Neuronal stem cell (in vitro differentiated cells): ENCODE data around the gene C19orf67.
A peak's percentile ranks its signal among the peaks of the same experiment; 100 is the strongest.

Experiments used
- DNase-seq: peaks from one replicate; pipeline ENCODE4 v3.0.0-alpha.2; 2013; ENCODE audit warnings: low spot score
- H2AFZ ChIP-seq: one replicate; pipeline ENCODE4 v1.6.1; 2013; ENCODE audit warnings: mild to moderate bottlenecking, low read length, inconsistent platforms
- H2AK5ac ChIP-seq: 2 replicates; pipeline ENCODE4 v1.6.1; 2013; ENCODE audit warnings: low read depth, mild to moderate bottlenecking, inconsistent platforms, low read length, moderate library complexity, mixed read lengths
- H2BK120ac ChIP-seq: 2 replicates; pipeline ENCODE4 v1.6.1; 2013; ENCODE audit warnings: low read depth, mild to moderate bottlenecking, inconsistent platforms, low read length, moderate library complexity, mixed read lengths
- H2BK12ac ChIP-seq: one replicate; pipeline ENCODE4 v1.6.1; 2013; ENCODE audit warnings: low read length, inconsistent platforms
- H2BK15ac ChIP-seq: 2 replicates; pipeline ENCODE4 v1.6.1; 2013; ENCODE audit warnings: mild to moderate bottlenecking, low read length, inconsistent platforms, mixed read lengths
- H2BK5ac ChIP-seq: one replicate; pipeline ENCODE4 v1.6.1; 2013; ENCODE audit warnings: inconsistent platforms, mild to moderate bottlenecking, low read length, moderate library complexity
- H3K14ac ChIP-seq: one replicate; pipeline ENCODE4 v1.6.1; 2013; ENCODE audit warnings: low read length, inconsistent platforms
- H3K18ac ChIP-seq: 2 replicates; pipeline ENCODE4 v1.6.1; 2013; ENCODE audit warnings: low read length, inconsistent platforms
- H3K23ac ChIP-seq: 2 replicates; pipeline ENCODE4 v1.6.1; 2013; ENCODE audit warnings: low read depth, mild to moderate bottlenecking, mixed read lengths, low read length, inconsistent platforms; ENCODE audit not compliant: poor library complexity
- H3K27ac ChIP-seq: replicated peaks from 3 replicates; pipeline ENCODE4 v1.5.1; 2013; ENCODE audit warnings: low read length, inconsistent platforms
- H3K27me3 ChIP-seq, 3 experiments: 2 replicates each; pipeline ENCODE4 v1.6.1; 2013; ENCODE audit warnings: low read length in 3 of 3, mild to moderate bottlenecking in 2 of 3, inconsistent platforms in 1 of 3, low read depth in 1 of 3, mixed read lengths in 1 of 3, moderate library complexity in 1 of 3; ENCODE audit not compliant: control insufficient read depth in 3 of 3, insufficient read depth in 3 of 3
- H3K36me3 ChIP-seq, 2 donors: replicated peaks in 1 of 2; 2 replicates each; pipeline ENCODE4 v1.6.1; 2013; ENCODE audit warnings: low read length in 2 of 2; ENCODE audit not compliant: control insufficient read depth in 2 of 2, insufficient read depth in 2 of 2
- H3K4ac ChIP-seq: 2 replicates; pipeline ENCODE4 v1.6.1; 2013; ENCODE audit warnings: inconsistent platforms, mild to moderate bottlenecking, low read length, moderate library complexity
- H3K4me1 ChIP-seq, 2 donors: 1 replicate in 1 of 2; 2 replicates in 1 of 2; pipeline ENCODE4 v1.6.1; 2013; ENCODE audit warnings: low read length in 2 of 2, low read depth in 1 of 2; ENCODE audit not compliant: control insufficient read depth in 2 of 2, insufficient read depth in 1 of 2
- H3K4me2 ChIP-seq: one replicate; pipeline ENCODE4 v1.6.1; 2013; ENCODE audit warnings: mild to moderate bottlenecking, low read length, inconsistent platforms; ENCODE audit not compliant: insufficient read depth, poor library complexity, severe bottlenecking
- H3K4me3 ChIP-seq, 2 donors: 2 replicates each; pipeline ENCODE4 v1.5.1; 2013; ENCODE audit warnings: low read length in 2 of 2, mild to moderate bottlenecking in 2 of 2, inconsistent platforms in 1 of 2, moderate library complexity in 1 of 2
- H3K79me1 ChIP-seq: one replicate; pipeline ENCODE4 v1.6.1; 2013; ENCODE audit warnings: low read depth, mild to moderate bottlenecking, inconsistent platforms, low read length, moderate library complexity
- H3K9ac ChIP-seq: one replicate; pipeline ENCODE4 v1.6.1; 2013; ENCODE audit warnings: mild to moderate bottlenecking, low read depth, low read length, inconsistent platforms; ENCODE audit not compliant: poor library complexity
- H3K9me3 ChIP-seq, 2 donors: replicated peaks in 1 of 2; 2 replicates each; pipeline versions ENCODE3 to v1.6.1; 2013; ENCODE audit warnings: low read length in 2 of 2, mild to moderate bottlenecking in 2 of 2, inconsistent platforms in 1 of 2, low read depth in 1 of 2, mixed read lengths in 1 of 2, moderate library complexity in 1 of 2; ENCODE audit not compliant: control insufficient read depth in 2 of 2, insufficient read depth in 1 of 2
- H4K8ac ChIP-seq: one replicate; pipeline ENCODE4 v1.6.1; 2013; ENCODE audit warnings: low read depth, mild to moderate bottlenecking, inconsistent platforms, low read length, moderate library complexity
- H4K91ac ChIP-seq: one replicate; pipeline ENCODE4 v1.6.1; 2013; ENCODE audit warnings: low read length, low read depth, mild to moderate bottlenecking, inconsistent platforms; ENCODE audit not compliant: poor library complexity
- WGBS, 2 donors: extraction: QIAGEN DNeasy Blood & Tissue Kit; methylation state at CpG; one replicate each; pipeline ENCODE4 v1.1.7; 2013; ENCODE audit warnings: missing lambda C conversion rate in 2 of 2, mixed read lengths in 1 of 2; ENCODE audit not compliant: insufficient read length in 2 of 2, insufficient replicate concordance in 1 of 2; ENCODE audit errors: extremely low coverage in 2 of 2; 5-methylcytosine and 5-hydroxymethylcytosine counted together

C19orf67 gene

DNA sequence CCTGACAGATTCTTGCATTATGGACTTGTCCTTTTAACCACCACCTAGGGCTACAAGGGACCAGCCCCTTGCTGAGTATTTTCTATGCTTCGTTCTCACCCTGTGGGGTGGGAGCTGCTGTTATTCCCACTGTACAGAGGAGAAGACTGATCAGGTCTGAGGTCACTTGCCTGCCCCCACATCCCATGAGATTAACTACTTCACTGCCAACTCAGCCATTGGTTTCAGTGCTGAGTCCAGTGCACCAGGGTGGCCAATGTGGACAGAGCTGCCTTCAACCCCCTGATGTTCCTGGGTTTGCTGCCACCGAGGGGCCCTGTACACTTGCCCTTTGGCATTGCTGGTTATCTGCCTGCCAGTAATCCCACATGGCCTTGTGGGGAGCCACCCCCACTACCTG is 25.1 kb upstream of the C19orf67 start:
- no peak for DNase-seq
- Histone ChIP-seq H3K27ac (no peak overlapping the region), H3K18ac (no peak overlapping the region), H4K91ac (no peak overlapping the region), H3K27me3 (no peaks in the 10 kb centered on the region), H2BK15ac (no peak overlapping the region), H2BK5ac (no peak overlapping the region), H3K4me1 (peaks cover 0 to 16% of the 10 kb centered on the region in 2 donors), H3K4me3 (no peak overlapping the region), H3K9ac (no peak overlapping the region), H2AFZ (no peak overlapping the region), H4K8ac (no peak overlapping the region), H3K4ac (no peak overlapping the region), H3K14ac (no peak overlapping the region), H3K36me3 (peaks cover 3 to 15% of the 10 kb centered on the region in 2 donors), H2BK12ac (no peak overlapping the region), H3K9me3 (no peaks in the 10 kb centered on the region), H3K4me2 (no peak overlapping the region), H3K23ac (no peak overlapping the region), H2BK120ac (no peak overlapping the region), H2AK5ac (no peak overlapping the region), H3K79me1 (peaks cover 2% of the 10 kb centered on the region)
- no CpG with 5 or more reads among the region's 2 CpGs for WGBS, 2 donors

- no peak overlapping the region for H2BK12ac ChIP-seq
- no peak overlapping the region for H2BK15ac ChIP-seq
- WGBS, 2 donors = no CpG with 5 or more reads among the region's 23 CpGs
- H3K4me3 ChIP-seq = no peak overlapping the region
- H3K27ac ChIP-seq = no peak overlapping the region
- no peaks in the 10 kb centered on the region for H3K9me3 ChIP-seq
- peaks cover 6 to 35% of the 10 kb centered on the region in 2 donors for H3K36me3 ChIP-seq
- H3K4ac ChIP-seq = no peak overlapping the region
- no peak overlapping the region for H2AFZ ChIP-seq
- no peak overlapping the region for H3K23ac ChIP-seq
- no peak overlapping the region for H2BK5ac ChIP-seq
- no peak overlapping the region for H4K8ac ChIP-seq
- H4K91ac ChIP-seq = no peak overlapping the region
- no peak overlapping the region for H3K18ac ChIP-seq
- no peak overlapping the region for H3K4me2 ChIP-seq
- H2AK5ac ChIP-seq = no peak overlapping the region
- H2BK120ac ChIP-seq = no peak overlapping the region
- H3K27me3 ChIP-seq = no peaks in the 10 kb centered on the region
- H3K79me1 ChIP-seq = peaks cover 2% of the 10 kb centered on the region
- H3K4me1 ChIP-seq = peaks cover 0 to 7% of the 10 kb centered on the region in 2 donors
- H3K14ac ChIP-seq = no peak overlapping the region
- DNase-seq = no peak
- no peak overlapping the region for H3K9ac ChIP-seq
Observed at GRCh38 chr19:14107581-14108461, 22.2 kb upstream of the C19orf67 start.

DNA sequence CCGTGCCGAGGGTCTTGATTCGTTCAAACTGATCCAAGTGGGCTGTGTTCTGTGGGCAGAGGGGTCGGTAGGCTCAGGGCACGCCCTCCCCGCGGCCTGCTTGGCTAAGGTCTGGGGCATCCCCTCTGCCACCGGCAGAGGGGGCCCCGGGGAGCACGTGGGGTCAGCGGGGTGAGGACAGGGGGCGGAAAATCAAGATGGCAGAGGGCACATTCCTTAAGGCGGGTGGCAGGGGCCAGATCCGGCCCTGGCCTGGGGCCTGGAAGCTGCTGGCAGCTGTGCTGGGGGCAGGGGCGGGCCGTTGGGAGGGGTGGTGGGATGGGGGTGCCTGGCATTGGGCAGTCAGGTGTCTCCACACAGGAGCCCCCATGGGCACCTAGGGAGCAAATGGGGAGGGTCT is 21.3 kb upstream of the C19orf67 start:
- Histone ChIP-seq H3K36me3 (peaks cover 9 to 45% of the 10 kb centered on the region in 2 donors), H2BK15ac (no peak overlapping the region), H2BK12ac (no peak overlapping the region), H3K9me3 (no peaks in the 10 kb centered on the region), H3K18ac (no peak overlapping the region), H4K8ac (no peak overlapping the region), H3K9ac (no peak overlapping the region), H3K27ac (no peak overlapping the region), H3K4me2 (no peak overlapping the region), H3K4ac (no peak overlapping the region), H3K27me3 (no peaks in the 10 kb centered on the region), H3K23ac (peak overlapping the region; percentile 31), H3K14ac (no peak overlapping the region), H3K4me1 (no peaks in the 10 kb centered on the region), H2BK120ac (no peak overlapping the region), H3K4me3 (peak overlapping the region in 1 of 2 donors; percentile 21), H2BK5ac (no peak overlapping the region), H4K91ac (no peak overlapping the region), H2AK5ac (no peak overlapping the region), H2AFZ (no peak overlapping the region), H3K79me1 (peaks cover 1% of the 10 kb centered on the region)
- whole genome bisulfite sequencing, 2 donors = no CpG with 5 or more reads among the region's 16 CpGs
- DNase-seq = no peak

DNA sequence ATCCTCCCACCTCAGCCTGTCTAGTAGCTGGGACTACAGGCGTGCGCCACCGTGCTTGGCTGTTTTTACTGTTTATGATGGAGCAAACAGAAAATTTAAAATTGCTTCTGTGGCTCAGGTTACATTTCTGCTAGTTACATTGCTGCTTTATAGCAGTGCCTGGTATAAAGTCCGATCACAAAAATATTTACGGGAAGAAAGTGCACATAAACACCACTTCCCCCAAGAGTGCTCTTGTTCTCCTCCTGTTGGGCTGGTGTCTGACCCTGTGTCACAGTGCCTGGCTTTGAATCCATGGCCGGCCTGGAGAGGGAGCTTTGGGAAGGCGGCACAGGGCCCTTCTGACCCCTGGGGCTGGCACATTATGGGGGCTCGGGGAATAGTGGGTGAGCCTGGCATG is 20.1 kb upstream of the C19orf67 start:
- Histone ChIP-seq H2BK12ac (no peak overlapping the region), H3K79me1 (no peaks in the 10 kb centered on the region), H3K4me1 (no peaks in the 10 kb centered on the region), H3K4me2 (no peak overlapping the region), H4K91ac (no peak overlapping the region), H3K36me3 (peaks cover 9 to 56% of the 10 kb centered on the region in 2 donors), H3K27ac (no peak overlapping the region), H3K18ac (no peak overlapping the region), H2AFZ (no peak overlapping the region), H2AK5ac (no peak overlapping the region), H3K27me3 (no peaks in the 10 kb centered on the region), H3K4ac (no peak overlapping the region), H3K9ac (no peak overlapping the region), H3K23ac (no peak overlapping the region), H4K8ac (no peak overlapping the region), H3K4me3 (no peak overlapping the region), H2BK15ac (no peak overlapping the region), H3K14ac (no peak overlapping the region), H2BK5ac (no peak overlapping the region), H2BK120ac (no peak overlapping the region), H3K9me3 (peaks cover 0 to under 1% of the 10 kb centered on the region in 2 donors)
- WGBS, 2 donors = no CpG with 5 or more reads among the region's 8 CpGs
- DNase-seq = no peak
